A204.1 (cell line): ENCODE measurements around the gene MICOS13.

Source experiments
- FAIRE-seq: peaks from 2 replicates; lab custom pipeline; 2012; peaks lifted over from hg19 to GRCh38; lab: Jason Lieb, UNC

Gene MICOS13

GRCh38 chr19:5687360-5688198, 7.3 kb upstream of the MICOS13 start:
- no peak for FAIRE-seq

- no peak for FAIRE-seq
These were observed 6.5 kb upstream of the MICOS13 start for GRCh38 chr19:5686647-5687359.

- FAIRE-seq = no peak
These were observed 6.0 kb upstream of the MICOS13 start for GRCh38 chr19:5686326-5686646.

- no peak for FAIRE-seq
These were observed 4.5 kb upstream of the MICOS13 start for GRCh38 chr19:5684694-5685430.

DNA sequence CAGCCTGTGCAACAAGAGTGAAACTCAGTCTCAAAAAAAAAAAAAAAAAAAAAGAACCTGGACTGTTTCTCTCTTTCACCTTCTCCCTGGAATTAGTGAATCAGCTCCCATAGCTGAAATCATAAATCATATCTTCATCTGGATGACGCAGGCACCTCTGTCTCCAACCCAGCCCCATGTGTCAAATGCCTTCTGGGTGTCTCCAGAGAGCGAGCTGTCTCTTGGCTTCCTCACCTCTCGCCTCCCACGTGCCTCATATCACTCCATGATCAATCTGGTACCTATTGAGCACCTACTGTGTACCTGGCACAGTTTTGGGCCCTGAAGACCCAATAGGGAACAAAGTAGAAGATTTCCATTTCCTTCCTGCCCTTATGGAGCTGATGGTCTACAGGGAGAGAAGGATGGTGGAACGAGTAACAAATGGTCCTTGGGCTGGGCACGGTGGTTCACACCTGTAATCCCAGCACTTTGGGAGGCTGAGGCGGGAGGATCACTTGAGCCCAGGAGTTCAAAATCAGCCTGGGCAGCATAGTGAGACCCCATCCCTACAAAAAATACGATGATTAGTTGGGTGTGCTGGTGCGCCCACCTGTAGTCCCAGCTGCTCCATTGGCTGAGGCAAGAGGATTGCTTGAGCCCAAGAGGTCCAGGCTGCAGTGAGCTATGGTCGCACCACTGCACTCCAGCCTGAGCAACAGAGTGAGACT, 3.0 kb upstream of the MICOS13 start:
- FAIRE-seq = no peak

DNA sequence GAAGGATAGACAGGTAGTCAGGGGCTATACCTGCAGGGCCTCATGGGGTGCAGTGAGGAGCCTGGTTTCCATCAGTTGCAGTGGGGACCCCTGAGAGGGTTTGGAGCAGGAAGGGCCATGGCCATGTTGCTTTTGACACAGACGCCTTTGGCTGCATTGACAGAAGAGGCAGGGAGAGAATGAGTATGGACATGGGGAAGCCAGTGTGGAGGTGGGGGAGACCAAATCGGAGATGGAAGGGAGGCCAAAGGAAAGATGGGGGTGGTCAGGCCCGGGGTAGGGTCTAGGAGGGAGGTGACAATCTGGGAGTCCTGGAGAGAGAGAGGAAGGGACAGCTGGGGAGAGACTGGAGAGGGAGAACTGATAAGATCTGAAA, 1.8 kb upstream of the MICOS13 start:
- no peak for FAIRE-seq

- no peak for FAIRE-seq
These were observed 1.2 kb upstream of the MICOS13 start for GRCh38 chr19:5681391-5682106.

- no peak for FAIRE-seq
These were observed 256 bp downstream of the MICOS13 start for GRCh38 chr19:5680084-5680436.

GRCh38 chr19:5679289-5680083, 830 bp downstream of the MICOS13 start:
- FAIRE-seq = no peak

- no peak for FAIRE-seq
These were observed 2.1 kb downstream of the MICOS13 start for GRCh38 chr19:5678071-5678718.

DNA sequence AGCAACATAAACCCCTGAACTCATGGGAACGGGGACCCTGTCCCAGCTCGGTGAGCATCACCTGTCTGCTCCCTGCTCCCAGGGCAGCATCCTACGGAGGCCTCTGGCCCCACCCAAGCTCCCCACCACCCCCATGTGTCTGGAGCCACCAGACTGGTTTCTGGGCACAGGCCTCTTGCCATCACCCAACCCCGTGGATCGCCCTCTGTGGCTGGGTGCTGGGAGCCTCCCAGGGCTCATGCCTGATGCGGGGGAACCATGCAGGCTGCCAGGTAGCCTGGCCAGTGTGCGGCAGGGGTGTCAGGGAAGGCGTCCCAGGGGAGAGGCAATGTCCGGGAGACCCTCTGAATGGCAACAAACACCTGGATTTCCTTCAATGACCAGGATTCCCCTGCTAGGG, 2.7 kb downstream of the MICOS13 start:
- FAIRE-seq = no peak

- no peak for FAIRE-seq
These were observed 3.2 kb downstream of the MICOS13 start for GRCh38 chr19:5677136-5677535.

DNA sequence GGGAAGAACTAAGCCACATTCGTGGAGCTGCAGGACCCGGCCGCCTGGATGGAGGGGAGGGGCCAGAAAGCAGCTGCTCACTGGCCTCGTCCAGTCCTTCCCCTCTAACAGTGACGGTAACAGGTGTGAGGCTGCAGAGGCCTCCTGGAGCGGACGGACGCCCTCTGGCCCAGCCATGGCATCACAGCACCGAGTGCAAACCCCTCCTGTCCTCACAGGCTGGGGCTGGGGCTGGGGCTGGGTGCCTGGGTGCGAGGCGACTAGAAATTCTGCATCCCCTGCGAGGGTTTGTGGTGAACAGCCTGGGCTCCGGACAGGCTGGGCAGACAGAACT, 3.6 kb downstream of the MICOS13 start:
- FAIRE-seq = no peak

DNA sequence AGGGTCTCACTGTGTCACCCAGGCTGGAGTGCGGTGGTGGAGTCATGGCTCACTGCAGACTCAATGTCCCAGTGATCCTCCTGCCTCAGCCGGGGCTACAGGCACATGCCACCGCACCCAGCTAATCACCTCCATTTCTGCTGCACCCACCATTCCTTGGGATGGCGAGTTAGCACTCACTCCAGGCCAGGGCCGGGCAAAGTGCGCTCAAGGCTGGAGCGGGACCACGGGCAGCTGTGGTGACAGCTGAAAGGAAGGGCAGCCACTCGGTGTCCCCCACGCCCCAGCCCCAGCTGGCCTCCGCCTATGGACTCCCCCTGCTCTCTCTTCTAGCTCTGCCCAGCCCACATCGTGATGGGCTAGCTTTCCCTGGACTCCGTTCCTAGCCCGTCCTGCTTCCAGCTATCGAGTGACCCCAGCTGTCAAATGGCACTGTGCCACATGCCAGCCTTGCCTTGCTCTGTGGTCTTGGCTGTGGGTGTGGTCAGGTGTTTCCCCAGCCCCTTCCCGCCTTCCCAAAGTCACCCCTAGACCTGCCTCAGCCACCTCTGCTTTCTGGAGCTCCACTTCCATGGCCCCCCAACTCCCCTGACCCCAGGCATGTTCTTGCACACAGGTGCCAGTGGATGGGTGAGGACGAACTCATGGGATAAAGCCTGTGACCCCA, 4.1 kb downstream of the MICOS13 start:
- FAIRE-seq = no peak

DNA sequence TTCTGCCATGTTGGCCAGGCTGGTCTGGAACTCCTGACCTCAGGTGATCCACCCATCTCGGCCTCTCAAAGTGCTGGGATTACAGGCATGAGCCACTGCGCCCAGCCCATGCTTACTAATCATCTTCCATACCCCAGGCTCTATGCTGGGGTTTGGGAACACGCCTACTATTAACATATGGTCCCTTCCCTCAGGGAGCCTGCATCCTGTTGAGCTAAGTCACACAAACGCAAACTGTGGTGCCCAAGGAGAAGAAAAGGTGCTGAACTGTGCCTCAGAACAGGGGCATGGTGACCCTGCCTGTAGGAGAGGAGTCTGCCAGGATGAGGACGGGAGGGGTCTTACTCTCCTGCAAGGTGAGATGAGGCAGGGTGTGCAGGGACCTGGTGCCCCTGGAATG, 5.6 kb downstream of the MICOS13 start:
- no peak for FAIRE-seq

DNA sequence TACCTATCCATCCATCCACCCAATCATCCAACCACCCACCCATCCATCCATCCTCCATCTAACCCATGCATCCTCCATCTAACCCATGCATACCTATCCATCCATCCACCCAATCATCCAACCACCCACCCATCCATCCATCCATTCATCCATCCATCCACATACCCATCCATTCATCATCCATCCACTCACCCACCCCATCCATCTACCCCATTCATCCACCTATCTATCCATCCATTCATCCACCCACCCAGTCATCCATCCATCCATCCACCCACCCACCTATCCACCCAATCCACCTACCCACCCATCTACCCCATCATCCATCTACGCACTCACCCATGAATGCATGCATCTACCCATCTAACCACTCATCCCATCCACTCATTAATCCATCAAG, 6.6 kb downstream of the MICOS13 start:
- no peak for FAIRE-seq

- no peak for FAIRE-seq
These were observed 7.4 kb downstream of the MICOS13 start for GRCh38 chr19:5672708-5673459.

- FAIRE-seq = no peak
These were observed 8.7 kb downstream of the MICOS13 start for GRCh38 chr19:5671600-5671999.

GRCh38 chr19:5669212-5669611, 11.1 kb downstream of the MICOS13 start:
- FAIRE-seq = no peak
